Type B pancreatic cell (in vitro differentiated cells): Measurements from ENCODE around the gene SH2D1B. TPM values are rescaled to one million over a fixed set of nuclear protein-coding genes. Genes with fewer than 3 reads are reported as not detected.

Experiments used
- DNase-seq: peaks from one replicate; pipeline ENCODE4 v3.0.0; 2021; ENCODE audit warnings: mixed read lengths; ENCODE audit not compliant: unreplicated experiment; ENCODE audit errors: extremely low spot score
- H3K27ac Mint-ChIP-seq: 2 replicates; pipeline ENCODE4 v1.8.0; 2021; ENCODE audit warnings: mild to moderate bottlenecking, mixed read lengths
- H3K27me3 Mint-ChIP-seq: 2 replicates; pipeline ENCODE4 v1.8.0; 2021; ENCODE audit warnings: mixed read lengths
- H3K36me3 Mint-ChIP-seq: 2 replicates; pipeline ENCODE4 v1.8.0; 2021; ENCODE audit warnings: mixed read lengths
- H3K4me1 Mint-ChIP-seq: one replicate; pipeline ENCODE4 v1.8.0; 2021; ENCODE audit warnings: mixed read lengths; ENCODE audit not compliant: unreplicated experiment
- H3K4me3 Mint-ChIP-seq: 2 replicates; pipeline ENCODE4 v1.8.0; 2021; ENCODE audit warnings: mild to moderate bottlenecking, mixed read lengths
- H3K9me3 Mint-ChIP-seq: 2 replicates; pipeline ENCODE4 v1.8.0; 2021; ENCODE audit warnings: mixed read lengths
- CTCF ChIP-seq: fragments of 200-600 bp; sonication (generic); conservative IDR thresholded peaks from 2 replicates; pipeline ENCODE4 v1.5.0; 2021; ENCODE audit warnings: antibody characterized with exemption, mild to moderate bottlenecking
- total RNA-seq: library from RNA; stranded (reverse); gene quantifications from 2 replicates; pipeline ENCODE4 v1.2.1, GENCODE V29; 2021; ENCODE audit warnings: low replicate concordance

The SH2D1B gene
- total RNA-seq, 1 donor from 2014 or later = not detected

- Mint-ChIP-seq H3K36me3 (no peaks in the 10 kb centered on the region), H3K4me1 (peaks cover 2% of the 10 kb centered on the region), H3K27ac (no peak overlapping the region), H3K4me3 (no peak overlapping the region), H3K9me3 (no peaks in the 10 kb centered on the region), H3K27me3 (no peaks in the 10 kb centered on the region)
- no peak for TF ChIP-seq CTCF
- no peak for DNase-seq
Measured at GRCh38 chr1:162405800-162406199, 6.1 kb downstream of the SH2D1B start.

GRCh38 chr1:162404550-162405160 lies 7.3 kb downstream of the SH2D1B start:
- TF ChIP-seq CTCF = no peak
- H3K4me1 Mint-ChIP-seq = peaks cover 6% of the 10 kb centered on the region
- no peaks in the 10 kb centered on the region for H3K36me3 Mint-ChIP-seq
- H3K27ac Mint-ChIP-seq = no peak overlapping the region
- H3K4me3 Mint-ChIP-seq = no peak overlapping the region
- no peak for DNase-seq
- no peaks in the 10 kb centered on the region for H3K27me3 Mint-ChIP-seq
- no peaks in the 10 kb centered on the region for H3K9me3 Mint-ChIP-seq

GRCh38 chr1:162400790-162401355 lies 11.1 kb downstream of the SH2D1B start:
- Mint-ChIP-seq H3K36me3 (no peaks in the 10 kb centered on the region), H3K27me3 (peaks cover 28% of the 10 kb centered on the region), H3K4me3 (no peak overlapping the region), H3K9me3 (no peaks in the 10 kb centered on the region), H3K27ac (no peak overlapping the region), H3K4me1 (peaks cover 26% of the 10 kb centered on the region)
- no peak for DNase-seq
- TF ChIP-seq CTCF = no peak

GRCh38 chr1:162398999-162399580 lies 12.8 kb downstream of the SH2D1B start:
- Mint-ChIP-seq H3K27me3 (peaks cover 29% of the 10 kb centered on the region), H3K9me3 (no peaks in the 10 kb centered on the region), H3K4me3 (no peak overlapping the region), H3K27ac (no peak overlapping the region), H3K4me1 (peaks cover 26% of the 10 kb centered on the region), H3K36me3 (no peaks in the 10 kb centered on the region)
- no peak for TF ChIP-seq CTCF
- DNase-seq = no peak

GRCh38 chr1:162397943-162398560 lies 13.9 kb downstream of the SH2D1B start:
- Mint-ChIP-seq H3K4me1 (peaks cover 26% of the 10 kb centered on the region), H3K27ac (no peak overlapping the region), H3K4me3 (no peak overlapping the region), H3K36me3 (no peaks in the 10 kb centered on the region), H3K9me3 (no peaks in the 10 kb centered on the region), H3K27me3 (peaks cover 29% of the 10 kb centered on the region)
- no peak for DNase-seq
- no peak for TF ChIP-seq CTCF
